ENCODE measurements around the gene FAAP100.

FAAP100 gene

DNA sequence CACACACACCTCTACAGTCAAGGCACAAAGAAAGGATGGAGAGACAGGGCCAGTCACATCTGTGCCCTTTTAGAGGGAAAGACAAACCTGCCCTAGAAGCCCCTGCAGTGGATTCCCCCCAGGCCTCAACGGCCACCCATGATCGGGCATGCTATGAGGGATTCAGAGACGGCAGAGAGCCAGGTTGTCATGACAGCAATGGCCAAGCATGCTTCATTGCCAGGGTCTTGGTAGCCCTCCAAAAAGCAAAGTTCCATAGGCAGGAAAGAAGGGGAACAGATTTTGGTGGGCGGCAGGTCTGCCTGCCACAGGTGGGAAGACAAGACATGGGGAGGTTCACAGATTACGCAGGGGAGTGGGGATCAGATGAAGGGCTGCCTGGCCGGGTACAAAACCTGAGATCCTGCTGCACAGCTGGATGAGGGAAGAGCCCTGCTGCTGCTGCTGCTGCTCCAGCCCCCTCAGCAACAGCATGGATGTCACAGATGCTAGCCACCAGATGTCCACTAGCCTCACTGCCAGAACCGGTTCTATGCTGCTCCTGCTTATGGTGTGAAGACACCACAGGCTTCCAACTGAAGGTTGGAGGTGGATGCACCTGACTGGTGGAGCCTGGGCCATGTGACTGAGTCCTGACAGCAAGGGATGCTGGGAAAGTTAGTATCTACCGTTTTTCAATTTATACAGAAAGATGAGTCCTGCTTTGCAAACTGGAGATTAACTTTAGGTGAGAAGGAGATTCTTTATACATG is 57.4 kb downstream of the FAAP100 start:
- H3K4me3 ChIP-seq (replicated peaks; ENCODE audit: insufficient read depth, low read length): no peak overlapping the region

DNA sequence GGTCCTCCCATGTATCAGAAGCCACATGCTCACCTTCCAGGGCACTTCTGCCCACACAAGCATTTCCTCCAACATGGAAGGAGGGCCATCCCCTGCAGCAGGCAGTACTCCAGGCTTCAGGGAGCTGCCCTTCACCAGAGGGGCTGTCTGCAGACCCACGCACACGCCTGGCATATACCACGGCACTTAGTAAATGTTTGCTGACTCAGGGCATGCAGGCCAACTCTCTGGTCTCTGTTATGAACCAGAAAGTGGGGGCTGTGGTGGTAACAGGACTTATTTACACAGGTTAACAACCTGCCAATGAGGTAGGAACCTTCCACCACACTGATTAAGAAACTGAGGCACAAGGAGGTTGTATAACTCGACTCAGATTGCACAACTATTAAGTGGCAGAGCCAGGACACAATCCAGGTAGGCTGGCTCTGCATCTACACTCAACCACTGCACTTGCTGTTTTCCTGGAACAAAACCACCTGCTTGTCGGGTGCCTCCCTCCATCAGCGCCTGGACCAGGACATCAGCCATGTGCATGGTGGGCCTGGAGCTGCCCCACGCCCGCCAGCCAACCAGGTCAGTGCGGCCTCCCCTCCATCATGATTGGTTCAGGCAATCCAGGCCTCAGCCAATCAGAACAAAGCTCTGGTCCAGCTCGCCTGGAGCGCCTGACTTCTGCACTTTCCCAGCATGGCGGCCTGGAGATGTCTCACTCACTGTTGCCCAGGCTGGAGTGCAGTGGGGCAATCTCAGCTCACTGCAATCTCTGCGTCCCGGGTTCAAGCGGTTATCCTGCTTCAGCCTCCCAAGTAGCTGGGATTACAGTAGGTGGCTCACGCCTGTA is 58.7 kb downstream of the FAAP100 start:
- TF ChIP-seq POLR2AphosphoS5 (IDR thresholded peaks at IDR 0.05; ENCODE audit: low read depth) (no peak), SPI1 (IDR thresholded peaks at IDR 0.05; ENCODE audit: borderline replicate concordance, low read depth) (no peak)
- TF ChIP-seq, protein P1, sequence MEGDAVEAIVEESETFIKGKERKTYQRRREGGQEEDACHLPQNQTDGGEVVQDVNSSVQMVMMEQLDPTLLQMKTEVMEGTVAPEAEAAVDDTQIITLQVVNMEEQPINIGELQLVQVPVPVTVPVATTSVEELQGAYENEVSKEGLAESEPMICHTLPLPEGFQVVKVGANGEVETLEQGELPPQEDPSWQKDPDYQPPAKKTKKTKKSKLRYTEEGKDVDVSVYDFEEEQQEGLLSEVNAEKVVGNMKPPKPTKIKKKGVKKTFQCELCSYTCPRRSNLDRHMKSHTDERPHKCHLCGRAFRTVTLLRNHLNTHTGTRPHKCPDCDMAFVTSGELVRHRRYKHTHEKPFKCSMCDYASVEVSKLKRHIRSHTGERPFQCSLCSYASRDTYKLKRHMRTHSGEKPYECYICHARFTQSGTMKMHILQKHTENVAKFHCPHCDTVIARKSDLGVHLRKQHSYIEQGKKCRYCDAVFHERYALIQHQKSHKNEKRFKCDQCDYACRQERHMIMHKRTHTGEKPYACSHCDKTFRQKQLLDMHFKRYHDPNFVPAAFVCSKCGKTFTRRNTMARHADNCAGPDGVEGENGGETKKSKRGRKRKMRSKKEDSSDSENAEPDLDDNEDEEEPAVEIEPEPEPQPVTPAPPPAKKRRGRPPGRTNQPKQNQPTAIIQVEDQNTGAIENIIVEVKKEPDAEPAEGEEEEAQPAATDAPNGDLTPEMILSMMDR (IDR thresholded peaks at IDR 0.05; ENCODE audit: insufficient read depth, low read length): no peak
- no peaks in the 10 kb centered on the region for H3K27me3 ChIP-seq (ENCODE audit: insufficient read depth, poor library complexity, severe bottlenecking)
- DNase-seq (ENCODE audit: low read depth in 1 of 2, low spot score in 1 of 2): no peak
- H3K4me3 ChIP-seq (replicated peaks; ENCODE audit: insufficient read depth, low read length): no peak overlapping the region
- no peak overlapping the region for H3K27ac ChIP-seq (replicated peaks)

More for the DNA sequence above, 57.4 kb downstream of the FAAP100 start:
- TF ChIP-seq GABPA (IDR thresholded peaks at IDR 0.05; ENCODE audit: low read depth) (no peak), POLR2AphosphoS5 (IDR thresholded peaks at IDR 0.05; ENCODE audit: low read depth) (no peak), SPI1 (IDR thresholded peaks at IDR 0.05; ENCODE audit: borderline replicate concordance, low read depth) (no peak)
- TF ChIP-seq, protein P1 (IDR thresholded peaks at IDR 0.05; ENCODE audit: insufficient read depth, low read length): no peak
- TF ChIP-seq, protein P2, sequence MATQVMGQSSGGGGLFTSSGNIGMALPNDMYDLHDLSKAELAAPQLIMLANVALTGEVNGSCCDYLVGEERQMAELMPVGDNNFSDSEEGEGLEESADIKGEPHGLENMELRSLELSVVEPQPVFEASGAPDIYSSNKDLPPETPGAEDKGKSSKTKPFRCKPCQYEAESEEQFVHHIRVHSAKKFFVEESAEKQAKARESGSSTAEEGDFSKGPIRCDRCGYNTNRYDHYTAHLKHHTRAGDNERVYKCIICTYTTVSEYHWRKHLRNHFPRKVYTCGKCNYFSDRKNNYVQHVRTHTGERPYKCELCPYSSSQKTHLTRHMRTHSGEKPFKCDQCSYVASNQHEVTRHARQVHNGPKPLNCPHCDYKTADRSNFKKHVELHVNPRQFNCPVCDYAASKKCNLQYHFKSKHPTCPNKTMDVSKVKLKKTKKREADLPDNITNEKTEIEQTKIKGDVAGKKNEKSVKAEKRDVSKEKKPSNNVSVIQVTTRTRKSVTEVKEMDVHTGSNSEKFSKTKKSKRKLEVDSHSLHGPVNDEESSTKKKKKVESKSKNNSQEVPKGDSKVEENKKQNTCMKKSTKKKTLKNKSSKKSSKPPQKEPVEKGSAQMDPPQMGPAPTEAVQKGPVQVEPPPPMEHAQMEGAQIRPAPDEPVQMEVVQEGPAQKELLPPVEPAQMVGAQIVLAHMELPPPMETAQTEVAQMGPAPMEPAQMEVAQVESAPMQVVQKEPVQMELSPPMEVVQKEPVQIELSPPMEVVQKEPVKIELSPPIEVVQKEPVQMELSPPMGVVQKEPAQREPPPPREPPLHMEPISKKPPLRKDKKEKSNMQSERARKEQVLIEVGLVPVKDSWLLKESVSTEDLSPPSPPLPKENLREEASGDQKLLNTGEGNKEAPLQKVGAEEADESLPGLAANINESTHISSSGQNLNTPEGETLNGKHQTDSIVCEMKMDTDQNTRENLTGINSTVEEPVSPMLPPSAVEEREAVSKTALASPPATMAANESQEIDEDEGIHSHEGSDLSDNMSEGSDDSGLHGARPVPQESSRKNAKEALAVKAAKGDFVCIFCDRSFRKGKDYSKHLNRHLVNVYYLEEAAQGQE (IDR thresholded peaks at IDR 0.05; ENCODE audit: insufficient replicate concordance, low read depth): no peak
- no peak overlapping the region for H3K27ac ChIP-seq (replicated peaks)
- no peak for DNase-seq (ENCODE audit: low read depth in 1 of 2, low spot score in 1 of 2)
- H3K27me3 ChIP-seq (ENCODE audit: insufficient read depth, poor library complexity, severe bottlenecking): no peaks in the 10 kb centered on the region

DNA sequence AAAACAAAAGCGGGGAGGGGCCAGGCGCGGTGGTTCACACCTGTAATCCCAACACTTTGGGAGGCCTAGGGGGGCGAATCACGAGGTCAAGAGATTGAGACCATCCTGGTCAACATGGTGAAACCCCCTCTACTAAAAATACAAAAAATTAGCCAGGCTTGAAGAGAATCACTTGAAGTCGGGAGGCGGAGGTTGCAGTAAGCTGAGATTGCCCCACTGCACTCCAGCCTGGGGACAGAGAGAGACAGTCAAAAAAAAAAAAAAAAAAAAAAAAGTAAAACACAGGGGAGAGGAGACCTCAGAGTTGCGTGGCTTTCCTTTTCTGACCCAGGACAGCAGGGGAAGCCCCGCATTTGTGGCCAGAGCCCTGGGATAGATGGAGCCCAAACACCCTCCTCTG is 59.4 kb downstream of the FAAP100 start:
- TF ChIP-seq SPI1 (IDR thresholded peaks at IDR 0.05; ENCODE audit: borderline replicate concordance, low read depth): no peak
- TF ChIP-seq, protein P2 (IDR thresholded peaks at IDR 0.05; ENCODE audit: insufficient replicate concordance, low read depth): no peak
- no peak for TF ChIP-seq POLR2AphosphoS5 (IDR thresholded peaks at IDR 0.05; ENCODE audit: low read depth)
- TF ChIP-seq GABPA (IDR thresholded peaks at IDR 0.05; ENCODE audit: low read depth): no peak
- TF ChIP-seq, protein P1 (IDR thresholded peaks at IDR 0.05; ENCODE audit: insufficient read depth, low read length): no peak
- no peak for DNase-seq (ENCODE audit: low read depth in 1 of 2, low spot score in 1 of 2)
- Histone ChIP-seq H3K4me3 (replicated peaks; ENCODE audit: insufficient read depth, low read length) (no peak overlapping the region), H3K27me3 (ENCODE audit: insufficient read depth, poor library complexity, severe bottlenecking) (no peaks in the 10 kb centered on the region), H3K27ac (replicated peaks) (no peak overlapping the region)

All from HL-60 (cell line).